GM12872 (cell line): ENCODE results near the gene ARHGEF3.

Source experiments
- TF ChIP-seq, protein P1 (sequence below): IDR thresholded peaks from 3 replicates; pipeline ENCODE4 v1.5.1; 2011; ENCODE audit warnings: low read depth, mild to moderate bottlenecking, low read length, moderate library complexity; ENCODE audit not compliant: insufficient read depth

The ARHGEF3 gene

DNA sequence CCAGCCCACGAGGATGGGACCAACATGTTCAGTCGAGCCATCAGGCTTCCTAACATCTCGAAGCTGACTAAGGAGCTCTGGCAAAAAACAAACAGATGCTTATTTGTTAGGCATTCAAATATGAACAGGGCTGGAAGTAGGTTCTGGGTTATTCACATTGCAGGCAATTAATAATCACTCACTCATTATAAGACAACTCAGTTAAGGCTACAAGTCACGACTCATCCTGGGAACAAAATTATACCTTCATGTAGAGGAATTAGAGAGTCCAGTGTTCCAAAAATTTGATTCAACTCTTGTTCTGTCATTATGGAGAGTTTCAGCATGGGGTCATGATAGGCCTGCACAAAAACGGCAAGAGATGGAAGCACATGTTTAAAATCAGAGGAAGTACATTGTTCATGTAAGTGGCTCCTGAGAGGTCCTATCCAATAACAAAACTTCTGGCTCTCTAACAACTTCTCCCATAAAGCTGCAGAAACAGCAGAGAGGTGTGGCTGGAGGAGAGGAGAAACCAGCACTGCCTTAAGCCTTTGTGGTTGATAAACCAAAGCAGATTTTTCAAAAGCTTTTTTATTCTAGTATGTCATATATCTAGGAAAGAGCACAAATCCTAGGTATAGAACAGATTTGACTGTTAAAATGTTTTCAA is 50.6 kb downstream of the ARHGEF3 start:
- TF ChIP-seq, protein P1, sequence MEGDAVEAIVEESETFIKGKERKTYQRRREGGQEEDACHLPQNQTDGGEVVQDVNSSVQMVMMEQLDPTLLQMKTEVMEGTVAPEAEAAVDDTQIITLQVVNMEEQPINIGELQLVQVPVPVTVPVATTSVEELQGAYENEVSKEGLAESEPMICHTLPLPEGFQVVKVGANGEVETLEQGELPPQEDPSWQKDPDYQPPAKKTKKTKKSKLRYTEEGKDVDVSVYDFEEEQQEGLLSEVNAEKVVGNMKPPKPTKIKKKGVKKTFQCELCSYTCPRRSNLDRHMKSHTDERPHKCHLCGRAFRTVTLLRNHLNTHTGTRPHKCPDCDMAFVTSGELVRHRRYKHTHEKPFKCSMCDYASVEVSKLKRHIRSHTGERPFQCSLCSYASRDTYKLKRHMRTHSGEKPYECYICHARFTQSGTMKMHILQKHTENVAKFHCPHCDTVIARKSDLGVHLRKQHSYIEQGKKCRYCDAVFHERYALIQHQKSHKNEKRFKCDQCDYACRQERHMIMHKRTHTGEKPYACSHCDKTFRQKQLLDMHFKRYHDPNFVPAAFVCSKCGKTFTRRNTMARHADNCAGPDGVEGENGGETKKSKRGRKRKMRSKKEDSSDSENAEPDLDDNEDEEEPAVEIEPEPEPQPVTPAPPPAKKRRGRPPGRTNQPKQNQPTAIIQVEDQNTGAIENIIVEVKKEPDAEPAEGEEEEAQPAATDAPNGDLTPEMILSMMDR, result no peak

DNA sequence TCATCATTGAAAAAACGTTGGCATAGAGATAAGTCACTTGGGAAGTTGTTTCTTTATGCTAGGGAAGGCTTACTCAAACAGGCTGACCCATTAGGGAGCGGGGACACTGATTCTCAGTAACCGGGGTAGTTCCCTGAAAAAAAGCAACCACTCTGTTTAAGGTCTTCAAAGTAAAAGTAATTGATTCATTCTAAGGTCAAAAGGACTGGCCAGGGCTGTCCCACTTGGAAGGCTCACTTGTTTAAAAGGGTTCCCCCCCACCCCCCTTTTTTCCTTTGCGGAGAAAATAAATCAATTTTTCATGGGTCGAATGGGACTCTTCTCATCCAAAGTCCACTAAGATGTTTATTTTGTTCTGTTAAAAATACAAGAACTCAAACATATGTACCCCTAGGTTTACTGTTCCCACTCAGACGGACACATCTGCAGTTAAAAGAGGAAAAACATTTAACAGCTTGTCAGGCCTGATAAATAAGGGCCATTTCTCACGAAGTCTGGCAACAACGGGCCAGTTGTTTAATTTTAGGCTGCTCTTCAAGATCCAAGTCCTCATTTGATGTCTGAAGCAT is 53.0 kb downstream of the ARHGEF3 start:
- TF ChIP-seq, protein P1, result no peak

DNA sequence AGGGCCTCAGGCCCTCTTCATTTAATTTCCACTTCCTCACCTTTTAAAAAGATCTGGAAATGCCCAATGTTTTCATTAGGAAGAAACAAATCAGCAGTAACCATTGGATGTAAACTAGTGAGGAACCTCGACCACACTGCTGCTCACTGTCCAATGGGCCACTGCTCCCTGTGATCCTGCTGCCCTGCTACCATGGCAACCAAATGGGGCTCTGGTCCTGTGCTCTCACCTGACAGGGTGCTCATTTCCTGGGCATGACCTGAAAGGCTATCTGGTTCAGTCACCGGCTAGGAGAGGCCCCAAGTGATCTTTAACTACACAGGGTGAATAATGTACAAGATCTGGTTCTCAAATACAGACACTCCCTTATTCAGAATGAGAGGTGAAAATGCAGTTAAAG is 54.6 kb downstream of the ARHGEF3 start:
- TF ChIP-seq, protein P1, result no peak

DNA sequence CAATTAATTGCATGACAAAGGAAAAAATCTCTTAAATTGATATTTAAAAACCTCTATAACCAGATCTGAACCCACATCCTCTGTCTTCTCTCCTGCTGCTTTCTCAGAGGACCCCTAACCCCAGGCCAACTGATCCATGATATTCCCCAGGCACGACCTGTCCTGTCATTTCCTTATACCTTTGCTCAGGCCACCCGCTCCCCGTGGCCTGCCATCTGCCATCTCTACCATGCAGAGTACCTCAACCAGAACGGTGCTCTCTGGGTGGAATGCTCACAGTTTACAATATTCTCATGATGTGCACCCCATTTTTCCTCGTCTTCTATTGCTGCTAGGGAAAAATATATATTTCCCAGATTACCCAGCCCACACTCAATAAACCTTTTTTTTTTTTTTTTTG is 57.7 kb downstream of the ARHGEF3 start:
- TF ChIP-seq, protein P1, result no peak

DNA sequence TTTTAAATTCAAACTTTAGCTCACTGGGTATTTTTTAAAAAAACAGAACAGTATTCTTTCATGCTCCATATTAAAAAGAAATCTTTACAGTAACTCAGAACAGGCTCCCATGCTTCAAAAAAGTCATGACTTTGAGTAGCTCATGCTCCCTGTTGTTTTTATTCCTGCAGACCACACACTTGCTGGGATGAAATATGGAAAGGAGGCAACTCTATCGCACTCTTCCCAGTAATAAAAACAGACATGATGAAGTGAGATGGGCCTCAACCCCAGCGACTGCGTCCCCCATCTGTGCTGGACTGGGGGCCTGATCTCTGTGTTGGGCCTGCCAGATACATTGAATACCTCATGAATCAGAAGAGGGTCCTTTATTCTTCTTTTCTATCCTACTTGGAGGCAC is 58.9 kb downstream of the ARHGEF3 start:
- TF ChIP-seq, protein P1, result no peak

DNA sequence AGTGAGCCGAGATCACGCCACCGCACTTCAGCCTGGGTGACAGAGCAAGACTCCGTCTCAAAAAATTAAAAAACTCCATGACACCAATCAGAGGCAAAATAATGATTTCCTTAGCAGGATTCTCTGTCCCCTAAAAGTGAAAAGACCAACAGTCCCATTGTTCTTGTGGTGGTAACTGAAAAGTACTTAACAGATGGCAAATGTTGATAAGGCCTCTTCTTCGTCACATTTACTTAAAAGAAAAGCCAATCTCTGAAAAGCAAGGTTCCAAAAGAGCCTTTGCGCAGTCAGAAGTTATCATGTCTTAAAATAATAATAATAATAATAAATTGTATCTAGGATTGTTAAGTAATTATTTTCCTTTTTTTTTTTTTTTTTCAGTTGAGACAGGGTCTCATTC is 62.7 kb downstream of the ARHGEF3 start:
- TF ChIP-seq, protein P1, result no peak

DNA sequence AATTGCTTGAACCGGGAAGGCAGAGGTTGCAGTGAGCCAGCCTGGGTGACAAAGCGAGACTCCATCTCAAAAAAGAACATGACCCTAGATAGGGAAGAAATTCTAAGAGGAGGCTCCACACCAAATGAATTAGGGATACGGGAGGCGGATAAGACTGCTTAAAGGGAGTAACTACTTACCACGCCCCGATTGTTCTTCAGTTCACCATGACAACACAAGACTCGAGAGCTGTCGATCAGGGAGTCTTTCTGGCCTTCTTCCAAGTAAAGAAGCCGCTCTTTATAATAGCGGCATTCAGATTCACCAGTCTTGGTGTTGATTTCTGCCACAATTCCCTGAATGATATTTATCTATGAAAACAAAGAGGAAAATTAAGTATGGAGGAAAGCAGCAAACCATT is 64.7 kb downstream of the ARHGEF3 start:
- TF ChIP-seq, protein P1, result no peak
